ENCODE results near the gene CCDC192. TPM values are rescaled to one million over a fixed set of nuclear protein-coding genes. Genes with fewer than 3 reads are reported as not detected.

Gene CCDC192
- total RNA-seq, 1 experiment from 2014 or later: not detected

DNA sequence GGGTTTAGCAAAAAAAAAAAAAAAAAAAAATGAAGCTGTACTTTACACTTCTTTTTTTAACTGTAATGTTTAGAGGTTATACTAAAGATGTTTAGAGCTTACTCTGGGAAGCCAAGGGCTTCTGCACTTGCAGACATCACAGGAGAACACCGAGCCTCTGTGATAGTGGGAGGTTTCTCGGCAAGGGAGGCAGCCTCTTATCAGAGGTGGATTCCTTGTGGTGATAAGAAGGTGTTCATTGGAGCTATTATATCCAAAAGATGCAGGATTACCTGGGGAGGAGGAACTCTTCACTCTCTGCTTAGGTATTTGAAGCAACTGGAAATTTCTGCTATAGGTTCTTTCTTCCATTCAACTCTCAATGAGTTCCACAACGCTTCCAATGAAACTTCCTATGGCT is 209.2 kb downstream of the CCDC192 start:
- DNase-seq (ENCODE audit: extremely low read depth, low read depth): no peak

DNA sequence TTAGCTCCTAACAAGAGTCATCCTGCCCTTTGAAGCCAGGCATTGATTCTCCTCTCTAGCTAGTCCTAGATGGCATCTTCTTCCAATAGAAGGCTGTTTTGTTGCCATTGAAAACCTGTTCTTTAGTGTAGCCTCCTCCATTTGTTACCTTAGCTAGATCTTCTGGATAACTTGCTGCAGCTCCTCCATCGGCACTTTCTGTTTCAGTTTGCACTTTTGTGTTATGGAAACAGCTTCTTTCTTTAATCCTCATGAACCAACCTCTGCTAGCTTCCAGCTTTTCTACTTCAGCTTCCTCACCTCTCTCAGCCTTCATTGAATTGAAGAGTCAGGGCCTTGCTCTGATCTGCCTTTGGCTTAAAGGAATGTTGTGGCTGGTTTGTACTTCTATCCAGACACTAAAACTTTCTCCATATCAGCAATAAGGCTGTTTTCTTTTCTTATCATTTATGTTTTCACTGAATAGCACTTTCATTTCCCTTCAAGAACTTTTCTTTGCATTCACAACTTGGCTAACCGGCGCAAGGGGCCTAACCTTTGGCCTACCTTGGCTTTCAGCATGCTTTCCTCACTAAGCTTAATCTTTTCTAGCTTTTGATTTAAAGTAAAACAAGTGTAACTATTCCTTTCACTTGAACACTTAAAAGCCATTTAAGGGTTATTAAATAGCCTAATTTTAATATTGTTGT is 213.8 kb downstream of the CCDC192 start:
- DNase-seq (ENCODE audit: extremely low read depth, low read depth): no peak

GRCh38 chr5:127919006-127919796 is 216.0 kb downstream of the CCDC192 start:
- no peak for DNase-seq (ENCODE audit: extremely low read depth, low read depth)

DNA sequence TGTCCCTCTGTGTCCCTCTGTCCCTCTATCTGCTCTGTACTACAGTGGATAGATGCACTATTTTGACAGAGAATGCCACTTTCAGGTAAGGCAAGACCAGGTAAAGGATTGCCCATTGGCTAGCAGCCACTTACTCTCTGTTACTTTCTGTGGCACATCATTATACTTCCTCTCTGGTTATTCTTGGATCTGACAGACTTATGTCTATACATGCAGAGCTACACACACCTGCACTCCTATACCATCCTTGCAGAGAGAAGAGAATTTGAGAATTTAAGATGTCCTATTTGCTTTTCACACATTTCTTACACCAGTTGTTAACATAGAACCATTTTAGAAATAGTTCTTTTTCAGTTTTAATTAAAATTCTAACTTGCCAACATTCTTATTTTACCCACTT is 216.6 kb downstream of the CCDC192 start:
- DNase-seq (ENCODE audit: extremely low read depth, low read depth): no peak

DNA sequence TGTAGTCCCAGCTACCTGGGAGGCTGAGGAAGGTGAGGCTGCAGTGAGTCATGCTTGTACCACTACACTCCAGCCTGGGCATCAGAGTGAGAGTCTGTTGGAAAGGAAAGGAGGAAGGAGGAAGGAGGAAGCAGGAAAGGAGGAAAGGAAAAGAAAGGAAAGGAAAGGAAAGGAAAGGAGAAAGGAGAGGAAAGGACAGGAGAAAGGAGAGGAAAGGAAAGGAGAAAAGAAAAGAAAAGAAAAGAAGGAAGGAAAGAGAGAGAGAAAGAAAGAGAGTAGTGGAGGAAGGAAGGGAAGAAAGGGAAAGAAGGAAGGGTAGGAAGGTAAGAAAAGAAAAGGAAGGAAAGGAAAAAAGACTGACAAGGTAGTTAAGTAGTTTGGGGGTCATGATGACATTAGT is 217.7 kb downstream of the CCDC192 start:
- no peak for DNase-seq (ENCODE audit: extremely low read depth, low read depth)

DNA sequence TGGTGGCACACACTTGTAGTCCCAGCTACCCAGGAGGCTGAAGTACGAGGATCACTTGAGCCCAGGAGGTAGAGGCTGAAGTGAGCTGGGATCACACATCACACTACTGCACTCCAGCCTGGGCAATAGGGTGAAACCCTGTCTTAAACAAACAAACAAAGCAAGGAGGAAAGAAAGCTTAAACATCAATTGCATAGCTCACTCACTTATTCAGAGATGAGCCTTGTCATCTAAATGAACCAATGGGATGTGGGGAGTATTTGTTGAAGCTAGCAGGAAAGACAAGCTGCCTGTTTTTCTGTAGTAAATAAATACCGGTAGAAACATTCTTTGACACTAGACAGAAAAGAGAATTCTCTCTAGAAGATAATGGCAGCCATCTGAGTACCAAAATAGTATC is 219.4 kb downstream of the CCDC192 start:
- peak; percentile 16 for DNase-seq (ENCODE audit: extremely low read depth, low read depth)

GRCh38 chr5:127923804-127924570 is 220.8 kb downstream of the CCDC192 start:
- no peak for DNase-seq (ENCODE audit: extremely low read depth, low read depth)

DNA sequence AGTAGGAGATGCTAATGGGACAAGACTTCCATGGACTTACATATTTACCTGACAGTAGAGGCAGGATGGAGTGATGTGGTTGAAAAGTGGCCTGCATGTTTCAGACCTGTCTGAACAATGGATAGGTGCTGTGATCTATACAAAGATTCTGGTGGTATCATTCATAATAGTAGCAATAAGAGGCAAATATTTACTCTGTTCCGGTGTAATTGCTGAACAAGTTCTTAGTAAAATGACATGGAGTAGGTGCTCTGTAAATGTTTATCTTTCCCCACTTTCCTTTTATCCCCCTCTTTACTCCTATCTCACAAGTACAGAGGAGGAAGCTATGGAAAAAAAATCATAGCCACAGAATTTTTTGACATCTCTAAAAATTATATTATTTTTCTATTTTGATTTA is 221.4 kb downstream of the CCDC192 start:
- no peak for DNase-seq (ENCODE audit: extremely low read depth, low read depth)

DNA sequence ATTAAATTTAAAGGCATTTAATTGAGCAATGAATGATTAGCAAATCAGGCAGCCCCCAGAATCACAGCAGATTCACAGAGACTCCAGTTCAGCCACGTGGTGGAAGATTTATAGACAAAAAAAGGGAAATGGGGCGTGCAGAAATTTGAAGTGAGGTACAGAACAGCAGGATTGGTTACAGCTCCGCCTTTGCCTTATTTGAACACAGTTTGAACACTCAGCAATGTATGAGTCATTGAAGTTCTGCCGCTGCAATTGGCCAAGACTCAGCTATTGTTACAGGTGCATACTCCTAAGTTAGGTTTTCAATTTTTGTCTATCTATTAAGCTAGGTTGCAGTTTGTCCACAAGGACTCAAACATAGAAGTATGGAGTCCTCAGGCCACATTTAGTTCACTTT is 222.7 kb downstream of the CCDC192 start:
- no peak for DNase-seq (ENCODE audit: extremely low read depth, low read depth)

DNA sequence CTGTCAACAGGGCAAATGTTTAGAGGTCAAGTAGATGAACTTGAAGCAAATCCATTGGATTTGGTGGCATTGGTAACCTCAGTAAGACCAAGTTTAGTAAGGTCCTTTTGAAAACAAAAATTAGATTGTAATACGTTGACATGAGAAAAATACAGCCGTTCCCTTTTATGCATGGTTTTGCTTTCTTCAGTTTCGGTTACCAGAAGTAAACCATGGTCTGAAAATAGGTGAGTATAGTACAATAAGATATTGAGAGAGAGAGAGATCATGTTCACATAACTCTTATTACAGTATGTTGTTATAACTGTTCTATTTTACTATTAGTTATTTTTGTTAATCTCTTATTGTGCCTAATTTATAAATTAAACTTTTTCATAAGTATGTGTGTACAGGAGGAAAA is 223.8 kb downstream of the CCDC192 start:
- no peak for DNase-seq (ENCODE audit: extremely low read depth, low read depth)

DNA sequence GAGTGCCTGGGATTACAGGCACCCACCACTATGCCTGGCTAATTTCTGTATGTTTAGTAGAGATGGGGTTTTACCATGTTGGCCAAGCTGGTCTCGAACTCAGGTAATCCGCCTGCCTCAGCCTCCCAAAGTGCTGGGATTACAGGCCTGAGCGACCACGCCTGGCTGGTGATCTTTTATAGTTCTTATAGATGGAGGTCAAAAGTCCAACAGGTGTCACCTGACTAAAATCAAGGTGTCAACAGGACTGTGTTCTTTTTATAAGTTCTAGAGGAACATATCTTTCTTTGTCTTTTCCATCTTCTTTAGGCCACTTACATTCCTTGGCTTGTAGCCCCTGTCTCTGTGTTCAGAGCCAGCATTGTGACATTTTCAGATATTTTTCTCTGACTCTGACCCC is 224.9 kb downstream of the CCDC192 start:
- DNase-seq (ENCODE audit: extremely low read depth, low read depth): no peak

DNA sequence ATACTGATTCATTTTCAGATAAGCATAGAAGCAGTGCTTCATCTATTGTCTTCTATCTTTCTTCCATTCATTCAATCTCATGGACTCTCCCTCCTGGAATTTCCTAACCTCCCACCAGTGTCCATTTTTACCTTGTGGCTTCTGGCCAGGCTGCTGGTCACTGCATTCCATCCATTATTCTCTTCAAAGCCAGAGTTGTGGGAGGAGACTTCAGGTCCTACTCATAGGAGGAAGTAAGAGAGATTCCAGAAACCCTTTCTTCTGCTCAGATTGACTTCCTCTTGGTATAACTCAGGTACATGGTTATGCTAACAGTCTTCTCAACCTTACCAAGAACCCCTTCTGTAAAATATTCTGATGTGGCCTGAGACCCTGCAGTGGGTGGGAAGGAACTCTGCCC is 227.1 kb downstream of the CCDC192 start:
- DNase-seq (ENCODE audit: extremely low read depth, low read depth): no peak

DNA sequence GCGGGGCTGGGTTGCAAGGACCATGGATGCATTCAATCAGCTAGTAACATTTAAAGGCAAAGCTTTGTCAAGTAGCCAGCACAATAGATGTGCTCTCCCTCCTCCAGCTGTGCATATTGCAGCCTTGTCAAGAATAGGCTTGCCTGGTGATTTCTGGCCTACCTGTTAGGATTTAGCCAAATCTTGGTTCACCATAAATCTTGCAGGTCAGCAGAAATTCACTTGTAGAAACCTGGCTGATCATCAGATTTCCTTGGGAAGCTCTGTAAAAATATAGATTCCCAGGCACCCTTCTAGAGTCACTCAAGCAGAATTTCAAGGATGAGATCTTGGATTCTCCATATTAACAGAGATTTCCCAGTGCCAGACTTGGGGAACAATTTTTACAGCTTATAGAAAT is 228.2 kb downstream of the CCDC192 start:
- no peak for DNase-seq (ENCODE audit: extremely low read depth, low read depth)

DNA sequence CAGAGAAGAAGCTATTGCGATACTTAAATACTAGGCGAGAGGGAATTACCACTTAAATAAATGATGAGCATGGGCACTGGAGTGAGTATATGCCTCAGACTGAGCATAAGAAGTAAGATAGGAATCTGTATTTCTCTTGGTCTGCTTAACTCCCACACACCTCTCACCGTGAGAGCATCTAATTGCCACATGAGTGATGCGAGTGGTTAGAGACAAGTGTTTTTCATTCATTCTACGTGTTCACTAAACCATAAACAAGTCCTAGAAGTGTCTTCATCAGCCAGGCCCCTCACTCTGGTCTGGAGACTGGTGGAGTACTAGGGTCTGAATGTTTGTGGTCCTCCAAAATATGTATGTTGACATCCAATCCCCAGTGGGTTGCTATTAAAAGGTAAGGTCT is 230.2 kb downstream of the CCDC192 start:
- DNase-seq (ENCODE audit: extremely low read depth, low read depth): no peak

DNA sequence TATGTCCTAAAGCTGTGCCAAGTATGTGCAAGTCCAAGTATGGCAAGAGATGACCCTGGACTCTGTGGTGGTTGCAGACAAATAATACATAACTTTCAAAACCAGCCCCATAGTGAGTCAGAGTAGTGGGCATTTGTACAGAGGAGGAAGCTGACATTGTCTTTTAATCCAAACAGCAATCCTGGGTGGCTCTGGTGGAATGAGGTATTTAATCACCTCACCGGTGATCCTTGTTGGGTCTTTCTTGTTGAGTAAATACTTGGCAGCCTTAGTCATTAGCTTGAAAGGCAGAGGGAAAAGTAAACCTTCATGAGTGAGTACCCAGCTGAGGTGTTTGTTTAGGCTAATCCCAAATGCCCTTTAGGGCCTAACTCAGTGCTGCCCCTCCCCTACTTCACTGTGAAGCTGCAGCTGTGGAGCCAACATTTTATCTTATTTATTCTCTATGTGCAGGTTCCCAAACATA is 231.6 kb downstream of the CCDC192 start:
- peak; percentile 76 for DNase-seq (ENCODE audit: extremely low read depth, low read depth)

DNA sequence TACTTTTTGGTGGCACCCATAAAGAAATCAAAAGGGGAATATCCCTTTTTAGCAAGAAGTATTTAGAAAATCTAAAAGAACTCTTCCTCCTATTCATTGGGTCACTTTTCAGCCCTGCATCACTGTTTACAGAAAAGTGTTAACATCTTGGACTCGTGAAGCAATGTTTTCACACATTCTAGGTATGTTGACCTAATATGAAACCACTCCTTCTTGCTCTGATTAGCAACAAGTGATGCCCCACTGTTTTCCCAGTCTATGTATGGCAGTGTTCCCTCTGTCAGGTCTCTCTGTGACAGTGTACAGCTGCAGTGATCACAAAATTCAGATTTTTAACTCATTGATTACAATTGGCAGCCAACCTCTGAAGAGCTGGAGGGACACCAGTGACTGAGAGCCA is 232.2 kb downstream of the CCDC192 start:
- peak; percentile 54 for DNase-seq (ENCODE audit: extremely low read depth, low read depth)

GRCh38 chr5:127936439-127936972 is 233.3 kb downstream of the CCDC192 start:
- no peak for DNase-seq (ENCODE audit: extremely low read depth, low read depth)

DNA sequence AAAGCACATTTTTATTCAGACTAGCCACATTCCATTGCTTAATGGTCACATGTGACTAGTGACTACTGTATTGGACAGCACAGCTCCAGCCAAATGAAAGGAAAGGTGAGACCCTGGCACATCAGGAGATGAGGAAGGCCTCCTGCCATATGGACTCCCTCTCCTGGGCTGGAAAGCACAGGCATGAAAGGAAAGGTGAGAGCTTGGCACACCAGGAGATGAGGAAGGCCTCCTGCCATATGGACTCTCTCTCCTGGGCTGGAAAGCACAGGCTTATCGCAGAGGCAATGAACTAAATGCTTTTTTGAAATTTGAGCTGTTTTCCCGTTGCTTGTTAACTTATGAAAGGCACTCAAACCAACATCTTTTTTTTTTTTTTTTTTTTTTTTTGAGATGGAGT is 235.6 kb downstream of the CCDC192 start:
- no peak for DNase-seq (ENCODE audit: extremely low read depth, low read depth)

GRCh38 chr5:127940854-127941253 is 237.7 kb downstream of the CCDC192 start:
- DNase-seq (ENCODE audit: extremely low read depth, low read depth): no peak

DNA sequence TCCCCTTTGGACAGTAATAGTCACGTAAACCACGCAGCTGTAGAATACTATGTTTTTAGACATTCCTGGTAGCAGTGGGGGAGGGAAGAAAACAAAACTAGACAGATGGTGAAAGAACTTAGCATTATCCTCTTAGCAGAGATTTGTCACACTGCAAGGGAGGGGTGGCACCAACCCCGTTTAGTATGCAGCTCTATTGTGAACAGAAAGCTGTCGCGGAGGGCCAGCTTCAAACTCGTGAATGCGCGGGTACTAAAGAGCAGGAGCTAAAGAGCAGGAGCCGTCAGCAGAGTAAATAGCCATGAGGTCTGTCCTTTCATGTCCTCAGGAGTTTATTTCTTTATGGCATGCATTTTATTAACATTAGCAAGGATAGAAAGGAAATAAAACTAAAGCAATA is 238.5 kb downstream of the CCDC192 start:
- DNase-seq (ENCODE audit: extremely low read depth, low read depth): no peak

All from NCI-H460 (cell line).